GM19455 (cell line): ENCODE measurements around the gene ERMP1.
"Not testable (repeated sequence)": the region's sequence is repeated elsewhere in the genome, so short reads cannot be mapped to it uniquely, and the experiment has no call there.

ENCODE experiments used
- ATAC-seq: cut with Tn5 transposase; IDR thresholded peaks from one replicate; pipeline ENCODE4 v1.9.1; 2021; ENCODE audit not compliant: unreplicated experiment

Gene ERMP1

DNA sequence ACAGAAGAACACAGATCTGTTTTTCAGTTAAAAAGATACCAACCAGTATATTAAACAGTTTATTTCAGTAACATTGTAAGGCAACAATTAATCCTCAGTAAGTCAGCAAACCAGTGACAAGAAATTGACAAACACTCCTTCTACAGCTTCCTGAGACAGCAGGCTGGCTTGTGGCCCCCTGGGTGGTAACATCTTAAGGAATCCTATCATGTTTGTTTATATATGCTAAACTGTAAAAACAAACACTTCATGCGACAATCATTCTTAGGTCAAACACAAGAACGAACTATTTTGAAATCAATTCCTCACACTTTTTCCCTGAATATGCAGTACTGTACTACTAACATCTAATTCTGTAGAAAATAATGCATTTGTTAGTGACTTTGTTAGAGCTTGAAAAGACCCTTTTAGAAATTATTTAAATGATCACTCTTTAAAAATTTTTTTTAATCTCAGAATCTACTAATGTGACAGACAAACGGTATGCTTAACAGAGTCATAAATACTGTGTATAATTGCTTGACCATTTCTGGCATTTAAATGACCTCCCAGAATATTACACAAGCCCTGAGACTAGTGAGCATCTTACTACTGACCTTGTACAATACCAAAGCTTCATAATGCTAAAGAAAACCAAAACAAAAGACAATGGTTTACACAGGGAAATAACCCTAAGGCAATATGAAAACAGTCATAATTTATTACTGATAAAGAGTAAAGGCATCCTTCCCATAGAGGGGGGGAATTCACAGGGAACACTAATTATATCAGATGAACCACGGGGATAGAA is 48.2 kb downstream of the ERMP1 start:
- ATAC-seq = no peak

DNA sequence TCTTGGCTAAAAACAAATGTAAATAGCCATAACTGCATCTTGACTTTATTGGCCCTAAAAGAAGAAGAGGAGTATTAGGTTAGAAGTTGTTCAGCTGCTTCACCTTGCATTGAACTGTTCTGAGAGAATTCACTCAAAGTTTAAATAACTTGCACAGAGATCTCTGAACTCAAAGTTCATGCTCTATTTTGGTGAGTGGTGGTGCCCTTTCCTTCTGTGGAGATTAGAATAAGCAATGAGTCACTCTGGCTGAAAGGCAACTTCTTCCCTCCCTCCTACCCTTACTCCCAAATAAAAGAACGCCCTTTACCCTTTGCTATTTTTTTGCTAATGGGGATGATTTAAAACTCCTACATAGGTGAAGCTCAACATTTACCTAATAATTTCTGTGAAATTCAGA is 48.9 kb downstream of the ERMP1 start:
- no peak for ATAC-seq

DNA sequence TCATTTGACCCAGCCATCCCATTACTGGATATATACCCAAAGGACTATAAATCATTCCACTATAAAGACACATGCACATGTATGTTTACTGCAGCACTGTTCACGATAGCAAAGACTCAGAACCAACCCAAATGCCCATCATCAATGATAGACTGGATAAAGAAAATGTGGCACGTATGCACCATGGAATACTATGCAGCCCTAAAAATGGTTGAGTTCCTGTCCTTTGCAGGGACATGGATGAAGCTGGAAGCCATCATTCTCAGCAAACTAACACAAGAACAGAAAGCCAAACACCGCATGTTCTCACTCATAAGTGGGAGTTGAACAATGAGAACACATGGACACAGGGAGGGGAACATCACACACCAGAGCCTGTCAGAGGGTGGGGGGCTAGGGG is 49.5 kb downstream of the ERMP1 start:
- ATAC-seq = not testable (repeated sequence)

DNA sequence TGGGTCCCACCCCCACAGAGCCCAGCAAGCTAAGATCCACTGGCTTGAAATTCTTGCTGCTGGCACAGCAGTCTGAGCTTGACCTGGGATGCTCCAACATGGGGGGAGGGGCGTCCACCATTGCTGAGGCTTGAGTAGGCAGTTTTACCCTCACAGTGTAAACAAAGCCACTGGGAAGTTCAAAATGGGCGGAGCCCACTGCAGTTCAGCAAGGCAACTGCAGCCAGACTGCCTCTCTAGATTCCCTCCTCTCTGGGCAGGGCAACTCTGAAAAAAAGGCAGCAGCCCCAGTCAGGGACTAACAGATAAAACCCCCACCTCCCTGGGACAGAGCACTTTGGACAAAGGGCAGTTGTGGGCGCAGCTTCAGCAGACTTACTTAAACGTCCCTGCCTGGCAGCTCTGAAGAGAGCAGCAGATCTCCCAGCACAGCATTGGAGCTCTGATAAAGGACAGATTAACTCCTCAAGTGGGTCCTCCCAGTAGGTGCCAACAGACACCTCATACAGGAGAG is 53.2 kb downstream of the ERMP1 start:
- ATAC-seq = not testable (repeated sequence)

DNA sequence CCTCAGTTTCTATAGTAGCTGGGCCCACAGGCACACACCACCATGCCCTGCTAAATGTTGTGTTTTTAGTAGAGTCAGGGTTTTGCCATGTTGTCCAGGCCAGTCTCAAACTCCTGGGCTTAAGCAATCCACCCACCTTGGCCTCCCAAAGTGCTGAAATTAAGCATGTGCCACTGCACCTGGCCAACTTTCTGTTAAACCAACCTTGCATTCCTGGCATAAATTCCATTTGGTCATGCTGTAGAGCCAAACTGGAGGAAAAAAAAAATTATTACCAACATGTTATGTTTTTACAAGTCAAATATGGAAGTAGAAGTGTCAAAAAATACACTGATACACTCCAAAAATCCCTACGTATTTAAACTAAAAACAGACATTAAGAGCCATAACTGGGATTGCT is 54.1 kb downstream of the ERMP1 start:
- ATAC-seq = no peak

DNA sequence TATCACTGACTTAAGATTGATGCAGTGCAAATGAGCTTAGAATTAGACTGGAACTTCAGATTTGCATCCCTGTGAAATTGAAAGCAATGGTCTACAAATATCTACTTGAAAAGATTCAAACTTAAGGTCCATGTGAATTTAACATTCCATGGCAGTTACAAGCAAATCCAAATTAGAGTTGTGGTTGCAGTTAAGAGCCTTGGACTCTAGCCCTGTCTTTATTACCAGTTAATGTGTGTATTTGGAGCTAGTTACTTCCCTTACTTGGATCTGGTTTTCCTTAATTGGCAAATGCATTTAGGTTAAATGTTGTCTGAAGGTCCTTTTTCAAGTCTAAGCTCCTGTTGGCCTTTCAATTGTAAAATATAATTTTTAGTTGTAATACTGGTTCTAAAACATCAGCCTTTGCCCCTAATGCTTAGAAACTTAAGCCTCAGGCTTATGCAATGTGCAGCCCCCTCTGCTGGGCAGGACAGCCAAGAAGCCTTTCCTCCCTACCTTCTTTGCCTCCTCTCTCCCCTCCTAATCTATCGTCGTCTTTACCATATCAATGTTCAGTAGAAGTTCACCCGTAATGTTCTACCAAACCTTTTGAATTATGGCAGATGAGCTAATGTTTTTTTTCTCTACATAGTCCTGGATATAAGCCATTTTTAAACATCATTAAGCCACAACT is 59.5 kb downstream of the ERMP1 start:
- no peak for ATAC-seq

DNA sequence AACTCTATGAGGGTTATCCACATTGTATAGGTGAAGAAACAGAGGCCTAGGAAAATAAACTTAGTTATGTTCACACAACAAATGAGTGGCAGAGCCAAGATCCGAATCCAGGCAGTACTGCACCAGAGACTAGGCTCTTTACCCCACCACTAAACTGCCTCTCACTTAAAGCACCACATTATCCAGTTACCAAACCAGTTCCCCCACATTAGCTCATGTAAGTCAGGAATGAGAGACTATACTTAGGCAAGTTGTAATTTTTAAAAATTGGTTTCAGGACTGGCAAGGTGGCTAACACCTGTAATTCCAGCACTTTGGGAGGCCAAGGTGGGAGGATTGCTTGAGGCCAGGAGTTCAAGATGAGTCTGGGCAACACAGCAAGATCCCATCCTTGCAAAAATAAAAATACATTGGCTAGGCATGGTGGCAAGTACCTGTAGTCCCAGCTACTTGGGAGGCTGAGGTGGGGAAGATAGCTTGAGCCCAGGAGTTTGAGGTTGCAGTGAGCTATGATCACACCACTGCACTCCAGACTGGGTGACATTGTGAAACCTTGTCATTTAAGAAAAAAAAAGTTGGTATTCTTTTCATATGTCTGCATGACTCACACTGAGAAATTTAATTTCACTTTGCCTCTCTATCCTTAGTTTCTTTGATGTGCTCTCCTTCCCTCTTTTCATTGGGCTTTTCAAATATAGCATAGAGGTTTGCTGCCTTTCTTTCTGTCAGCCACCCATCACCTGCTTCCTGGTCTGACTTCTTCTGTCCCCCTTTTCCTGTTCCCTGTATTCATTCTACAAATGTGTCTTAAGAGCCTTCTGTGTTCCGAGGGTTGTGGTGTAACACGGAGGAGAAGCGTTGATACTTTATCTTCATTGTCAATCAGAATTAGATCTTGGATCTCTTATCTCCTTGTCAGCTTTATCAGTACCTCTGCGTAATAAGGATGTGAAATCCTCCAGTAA is 64.7 kb downstream of the ERMP1 start:
- no peak for ATAC-seq

DNA sequence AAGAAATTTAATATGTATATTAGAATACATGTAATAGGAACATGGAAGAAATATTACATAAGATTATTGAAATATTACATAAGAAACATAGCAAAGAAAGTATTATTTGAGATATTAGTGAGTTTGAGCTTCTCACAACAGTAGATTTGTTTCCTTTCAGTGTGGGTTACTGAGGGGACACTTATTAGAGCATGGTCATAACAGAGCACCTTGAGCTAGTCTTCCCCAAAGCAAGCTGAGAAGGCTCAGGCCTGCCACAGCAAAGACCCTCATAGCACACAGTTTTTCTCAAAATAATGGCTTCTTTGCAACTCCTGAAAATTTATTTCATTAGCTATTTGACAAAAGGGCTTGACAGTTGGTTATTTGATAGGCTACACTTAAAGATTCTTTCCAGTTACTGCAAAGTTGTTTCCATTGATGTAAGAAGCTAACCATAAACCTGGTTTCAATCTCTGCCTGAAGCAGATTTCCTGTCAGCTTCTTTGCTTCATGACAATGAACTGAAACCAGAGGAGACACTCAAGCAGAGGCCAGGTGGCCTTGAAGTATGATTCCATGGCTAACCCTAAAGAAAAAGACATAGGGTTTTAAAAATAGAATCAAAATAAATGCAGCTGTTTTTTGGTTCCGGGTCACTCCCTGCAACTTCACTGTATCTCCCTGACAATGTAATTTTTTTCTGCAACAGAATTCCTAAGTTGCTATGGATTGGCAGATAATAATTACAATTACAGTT is 68.6 kb downstream of the ERMP1 start:
- peak; percentile 84 for ATAC-seq

DNA sequence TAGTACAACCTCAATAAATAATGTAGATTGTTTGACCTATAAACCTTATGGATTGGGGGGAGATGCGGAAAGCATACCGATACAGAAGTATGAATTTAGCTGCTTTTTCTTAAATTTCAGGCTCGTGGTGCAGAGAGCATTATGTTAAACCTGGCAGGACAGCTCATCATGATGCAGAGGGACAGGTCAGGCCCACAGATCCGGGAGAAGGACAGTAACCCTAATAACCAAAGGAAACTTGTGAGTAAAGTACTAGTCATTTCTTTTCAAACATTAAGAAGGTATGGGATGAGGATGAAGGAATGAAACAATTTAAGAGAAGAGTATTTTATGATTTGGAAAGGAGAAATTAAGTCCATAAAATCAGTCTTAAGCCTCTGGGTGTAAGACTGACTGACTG is 70.5 kb downstream of the ERMP1 start:
- ATAC-seq = no peak

DNA sequence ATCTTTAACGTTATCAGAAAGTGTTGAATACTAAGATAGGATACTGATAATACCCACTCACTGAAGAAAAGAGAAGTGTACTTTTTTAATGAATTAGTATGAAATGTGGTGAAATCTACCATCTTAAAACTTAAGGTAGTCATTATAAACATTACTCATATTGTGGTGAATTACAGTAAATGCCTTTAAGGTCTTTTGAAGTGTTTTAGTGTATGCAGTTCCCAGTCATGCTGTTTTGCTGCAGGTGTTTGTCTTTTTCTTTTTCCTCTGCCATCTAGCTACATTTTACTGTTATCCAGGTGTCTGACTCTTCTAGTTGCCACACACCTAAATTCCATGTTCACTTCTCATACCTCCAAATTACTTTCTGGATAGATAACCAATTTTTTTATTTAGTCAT is 72.6 kb downstream of the ERMP1 start:
- no peak for ATAC-seq

DNA sequence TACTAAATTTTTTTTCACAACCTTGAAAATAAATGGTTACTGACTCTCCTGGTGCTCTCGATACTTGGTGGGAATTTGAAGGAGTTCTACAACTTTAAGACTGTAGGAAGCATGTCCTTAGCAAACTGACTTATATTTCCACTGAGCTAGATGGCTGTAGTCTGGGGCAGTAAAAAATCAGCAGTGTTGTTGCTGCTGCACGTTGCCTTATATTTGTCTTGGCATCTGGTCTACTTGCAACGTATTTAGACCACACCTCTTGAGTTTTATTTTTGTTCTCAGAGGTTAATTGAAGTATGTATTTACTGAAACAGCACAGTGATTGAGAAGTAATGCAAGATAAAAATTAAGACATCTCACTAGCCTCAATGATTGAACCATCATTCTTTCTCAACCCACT is 76.3 kb downstream of the ERMP1 start:
- no peak for ATAC-seq

DNA sequence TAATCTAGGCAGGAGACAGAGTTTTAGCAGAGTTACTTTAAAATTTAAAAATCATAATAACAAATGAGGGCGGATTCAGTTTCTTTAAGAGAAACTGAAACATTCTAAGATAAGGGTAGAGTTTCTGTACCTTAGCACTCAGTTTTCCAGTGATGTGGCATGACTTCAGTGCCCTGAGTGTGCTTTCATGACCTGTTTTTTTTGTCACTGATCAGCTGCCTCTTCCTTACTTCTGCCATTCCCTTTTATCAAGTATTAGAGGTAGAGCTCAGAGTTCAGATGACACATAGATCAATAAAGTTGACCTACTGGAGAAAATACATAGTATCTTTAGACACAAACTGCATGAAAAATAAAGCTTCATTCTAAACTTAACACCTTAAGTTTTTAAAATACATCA is 82.3 kb downstream of the ERMP1 start:
- no peak for ATAC-seq

DNA sequence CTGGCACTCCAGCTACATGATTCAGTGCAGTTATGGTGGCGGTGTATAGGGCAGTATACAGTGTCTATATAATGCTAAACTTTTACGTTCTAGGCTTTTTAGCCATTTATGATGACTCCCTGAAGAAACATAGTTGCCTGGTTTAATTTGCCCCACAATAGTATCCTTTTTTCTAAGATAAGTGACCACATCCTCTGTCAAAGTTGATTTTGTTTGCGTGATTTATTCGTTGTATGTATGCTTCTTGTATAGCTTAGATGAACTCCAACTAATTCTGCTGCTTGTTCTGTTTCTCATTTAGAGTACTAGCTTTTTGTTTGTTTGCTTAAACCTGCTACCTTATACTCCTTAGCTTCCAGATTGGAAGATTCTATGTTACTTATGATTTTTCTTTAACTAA is 83.6 kb downstream of the ERMP1 start:
- ATAC-seq = no peak

DNA sequence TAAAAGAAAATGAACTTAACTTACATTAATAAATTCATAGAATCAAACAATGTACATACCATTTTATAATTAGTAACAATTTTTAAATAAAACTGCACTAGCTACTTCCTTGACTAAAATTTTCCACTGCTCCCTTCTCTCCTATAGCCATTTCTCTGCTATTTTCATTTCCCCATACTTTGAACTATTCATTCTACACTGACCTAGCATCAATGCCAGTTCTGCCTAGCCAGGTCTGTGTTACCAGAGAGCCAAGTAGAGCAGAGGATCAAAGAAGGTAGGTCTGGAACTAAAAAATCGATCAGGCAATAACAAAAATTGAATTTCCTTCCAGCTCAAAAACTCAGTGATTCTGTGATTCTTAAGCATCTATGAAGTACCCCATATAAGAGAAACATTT is 84.5 kb downstream of the ERMP1 start:
- no peak for ATAC-seq

DNA sequence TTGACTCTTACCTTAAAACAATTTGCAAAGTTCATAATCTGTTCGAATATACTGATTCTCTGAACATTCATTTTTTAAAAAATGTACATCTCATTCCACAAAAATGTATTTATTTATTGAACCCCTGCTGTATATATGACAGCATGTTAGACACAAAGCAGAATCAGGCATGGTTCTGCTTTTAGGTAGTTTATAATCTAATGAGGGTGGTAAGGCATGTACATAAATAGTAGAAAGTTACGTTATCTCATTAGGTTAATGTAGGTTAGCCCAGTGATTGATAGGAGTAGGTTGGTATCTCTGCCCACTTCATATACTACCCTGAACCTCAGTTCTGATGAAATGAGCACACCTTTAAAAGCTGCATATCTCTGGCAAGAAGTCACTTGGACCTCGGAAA is 89.8 kb downstream of the ERMP1 start:
- no peak for ATAC-seq

DNA sequence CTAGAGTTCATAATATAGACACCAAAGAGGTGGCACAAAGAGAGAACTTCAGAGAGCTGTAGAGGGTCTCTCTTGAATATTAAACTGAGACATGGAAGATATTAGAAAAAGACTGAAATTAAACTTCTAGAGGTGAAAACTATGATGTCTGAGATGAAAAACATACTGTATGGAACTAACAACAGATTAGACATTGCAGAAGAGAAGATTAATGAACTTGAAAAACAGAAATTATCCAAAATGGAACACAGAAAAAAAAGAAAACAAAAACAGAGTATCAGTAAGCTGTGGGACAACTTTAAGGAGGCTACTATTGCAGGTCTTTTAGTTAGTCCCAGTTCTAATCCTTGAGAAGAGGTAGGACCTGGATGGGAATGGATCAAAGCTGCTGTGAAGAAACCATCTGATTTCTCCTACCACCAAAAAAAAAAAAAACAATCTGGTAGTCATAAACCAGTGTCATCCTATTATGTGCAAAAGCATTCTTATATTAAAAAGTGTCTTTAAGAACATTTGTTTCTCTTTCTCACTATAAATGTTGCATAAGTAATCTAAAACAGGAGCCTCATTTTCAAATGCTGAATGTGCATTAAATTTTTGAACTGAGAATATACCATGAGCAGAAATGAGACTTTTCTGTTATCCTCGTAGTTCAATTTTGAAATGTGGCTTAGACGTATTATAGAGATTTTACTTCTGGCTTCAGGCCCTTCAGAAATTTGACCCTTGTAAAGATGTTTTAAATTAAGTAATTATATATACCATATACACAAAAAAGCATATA is 96.2 kb downstream of the ERMP1 start:
- ATAC-seq = no peak

DNA sequence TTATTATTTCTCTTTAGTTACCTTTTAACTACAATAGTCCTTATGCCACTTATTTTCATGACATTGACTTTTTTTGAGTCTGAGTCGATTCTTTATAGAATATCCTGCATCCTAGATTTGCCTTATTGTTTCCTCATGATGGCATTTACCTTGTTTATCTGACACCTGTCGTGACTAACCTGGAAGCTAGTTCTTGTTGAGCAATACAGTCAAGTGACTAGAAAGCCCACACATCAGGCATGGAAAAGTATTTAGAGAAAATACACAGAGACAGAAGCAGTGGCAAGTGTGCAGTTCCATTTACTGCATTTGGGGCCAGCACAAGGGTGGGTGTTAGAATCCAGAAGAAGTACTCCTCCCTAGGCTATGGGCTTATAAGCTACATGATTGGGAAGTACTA is 97.8 kb downstream of the ERMP1 start:
- ATAC-seq = no peak
